Heart right ventricle (tissue), 16 donors: Measurements from ENCODE around the gene KCNJ15. TPM values are rescaled to one million over a fixed set of nuclear protein-coding genes. Genes with fewer than 3 reads are reported as not detected.

ENCODE experiments used
- ATAC-seq, 8 donors: fragments of 200-7000 bp; cut with Tn5 transposase; one replicate each; pipeline ENCODE4 v1.9.1; 2020; ENCODE audit warnings: mild to moderate bottlenecking in 8 of 8, moderate library complexity in 8 of 8, moderate number of reproducible peaks in 1 of 8
- DNase-seq, 2 donors: peaks; one replicate each; pipeline ENCODE4 v3.0.0-alpha.2; 2020
- H3K27ac ChIP-seq, 10 donors: fragments of 200-600 bp; sonication (generic) in 2 of 10; one replicate each; pipeline versions ENCODE4 v1.5.0 to v1.8.0; 2020 to 2022; ENCODE audit warnings: mild to moderate bottlenecking in 3 of 10
- H3K27me3 ChIP-seq, 7 donors: fragments of 200-600 bp; one replicate each; pipeline ENCODE4 v1.8.0; 2021 to 2022; ENCODE audit warnings: mild to moderate bottlenecking in 2 of 7
- H3K36me3 ChIP-seq, 9 donors: fragments of 200-600 bp; sonication (generic) in 1 of 9; one replicate each; pipeline versions ENCODE4 v1.5.0 to v1.8.0; 2020 to 2022; ENCODE audit warnings: mild to moderate bottlenecking in 2 of 9
- H3K4me1 ChIP-seq, 9 donors: fragments of 200-600 bp; sonication (generic) in 1 of 9; one replicate each; pipeline versions ENCODE4 v1.5.0 to v1.8.0; 2020 to 2022; ENCODE audit warnings: mild to moderate bottlenecking in 4 of 9
- H3K4me3 ChIP-seq, 10 donors: fragments of 200-600 bp; sonication (generic) in 2 of 10; one replicate each; pipeline versions ENCODE4 v1.5.0 to v1.8.0; 2020 to 2022; ENCODE audit warnings: mild to moderate bottlenecking in 7 of 10, moderate library complexity in 2 of 10
- H3K9me3 ChIP-seq, 11 donors: fragments of 200-600 bp in 10 of 11; sonication (generic) in 2 of 11; one replicate each; pipeline versions ENCODE4 v1.5.0 to v1.8.0; 2013 to 2022; ENCODE audit warnings: mild to moderate bottlenecking in 2 of 11, control low read depth in 1 of 11, moderate library complexity in 1 of 11
- CTCF ChIP-seq, 9 donors: fragments of 200-600 bp; sonication (generic) in 2 of 9; IDR thresholded peaks; one replicate each; pipeline versions ENCODE4 v1.5.0 to v1.8.0; 2021 to 2022; ENCODE audit warnings: antibody characterized with exemption in 9 of 9, mild to moderate bottlenecking in 5 of 9, moderate library complexity in 1 of 9
- WGBS, 2 donors: extraction: QIAGEN DNeasy Blood & Tissue Kit; methylation state at CpG; one replicate each; pipeline ENCODE4 v1.1.7; 2013; ENCODE audit warnings: inconsistent platforms in 1 of 2; 5-methylcytosine and 5-hydroxymethylcytosine counted together
- intact Hi-C, 10 donors: fragments of 100-400 bp; cut with DNase I; formaldehyde crosslinking; loops; one replicate each; pipeline versions ENCODE4 v1.11.1 to v1.14.2; 2022
- polyA plus RNA-seq, 2 donors: library from polyadenylated mRNA; stranded (reverse); fragments of 200-250 nt; gene quantifications; one replicate each; pipeline ENCODE4 v1.2.3, GENCODE V29; 2013
- total RNA-seq, 10 donors: library from RNA; stranded (reverse); fragmentation: NEBNext Ultra II Directional in 3 of 10; extraction: Animal tissue kit (Norgen Biotek cat#: 25700) in 3 of 10; gene quantifications; one replicate each; pipeline versions ENCODE4 v1.2.1 to v1.2.4, GENCODE V29; 2021 to 2023
- donor health status: Arrhythmogenic right ventricular cardiomyopathy.
- donor health status: ischemic (EF 13 %, LVEDD 7.1; RV severe dilation, severe dysfunction).
- donor health status: healthy with polysubstance abuse.
- donor health status: DM: no; HTN: yes; CAD: no.
- donor health status: DM: no; HTN: no; CAD: no.
- donor health status: ischemic (EF 25% LVEDD 6.9; RV normal size, moderate dysfunction).
- donor health status: ischemic (EF 25% LVEDD 5.7; RV mildly dilated, moderate dysfunction).
- donor health status: healthy.
- donor health status: DM: yes; HTN: yes; CAD: no.
- donor health status: Ischemic cardiomyopathy.
- donor health status: ischemic (EF 35%, LVEDD 5.7; RV mildly dilated, moderate dysfunction).
- donor health status: nonischemic (EF 11% LVEDD 7.7; RV severe dilation, severe dysfunction).
- donor health status: DM: yes; HTN: yes; CAD: no.
- donor health status: PGD.
- donor health status: ischemic (EF 29% LVEDD 5.4; RV normal size, mild dysfunction).
- donor health status: nonischemic (EF 23%, LVEDD 6.1; RV moderate dilation, normal function).

The KCNJ15 gene
- total and polyA plus RNA-seq, 12 donors, result 0.10 to 2.1 (median 0.47) TPM; not detected in 2

- no peak overlapping the region for H3K4me3 ChIP-seq
- no peaks in the 10 kb centered on the region for H3K36me3 ChIP-seq
- TF ChIP-seq CTCF (IDR thresholded peaks at IDR 0.05), result no peak
- ATAC-seq, result peak in 4 of 8 donors; percentile 31 to 88 (median 46)
- peaks cover 0 to 65% (median 0%) of the 10 kb centered on the region in 9 donors for H3K4me1 ChIP-seq
- intact Hi-C loops, result no loop called here
- H3K27me3 ChIP-seq, result no peaks in the 10 kb centered on the region
- no peak for DNase-seq
- H3K9me3 ChIP-seq, result no peaks in the 10 kb centered on the region
- peak overlapping the region in 2 of 10 donors; percentile 33 to 90 for H3K27ac ChIP-seq
- 61 to 72% methylated on average over 9 of the region's 9 CpGs for WGBS, 2 donors
Measured at GRCh38 chr21:38277501-38278131, 20.8 kb downstream of the KCNJ15 start.

GRCh38 chr21:38280454-38280853, 23.7 kb downstream of the KCNJ15 start:
- intact Hi-C loops, result no loop called here
- peaks cover 0 to 68% (median 0%) of the 10 kb centered on the region in 9 donors for H3K4me1 ChIP-seq
- H3K36me3 ChIP-seq, result no peaks in the 10 kb centered on the region
- no peak overlapping the region for H3K4me3 ChIP-seq
- no peaks in the 10 kb centered on the region for H3K27me3 ChIP-seq
- DNase-seq (no peak), ATAC-seq (no peak)
- peak overlapping the region in 1 of 10 donors; percentile 90 for H3K27ac ChIP-seq
- 83 to 95% methylated on average over 5 of the region's 5 CpGs for WGBS, 2 donors
- TF ChIP-seq CTCF (IDR thresholded peaks at IDR 0.05), result no peak
- no peaks in the 10 kb centered on the region for H3K9me3 ChIP-seq

GRCh38 chr21:38280867-38281266, 24.1 kb downstream of the KCNJ15 start:
- no peak for TF ChIP-seq CTCF (IDR thresholded peaks at IDR 0.05)
- Histone ChIP-seq H3K36me3 (no peaks in the 10 kb centered on the region), H3K9me3 (no peaks in the 10 kb centered on the region), H3K4me3 (no peak overlapping the region), H3K27ac (peak overlapping the region in 1 of 10 donors; percentile 90), H3K4me1 (peaks cover 0 to 68% (median 0%) of the 10 kb centered on the region in 9 donors), H3K27me3 (no peaks in the 10 kb centered on the region)
- no peak for DNase-seq
- intact Hi-C loops, result no loop called here
- 50 to 56% methylated on average over 6 of the region's 6 CpGs for WGBS, 2 donors
- ATAC-seq, result no peak

GRCh38 chr21:38282921-38283320, 26.1 kb downstream of the KCNJ15 start:
- WGBS, 2 donors, result 97% methylated on average over 3 of the region's 3 CpGs
- H3K4me3 ChIP-seq, result no peak overlapping the region
- intact Hi-C loops, result no loop called here

More at GRCh38 chr21:38282921-38283320, 26.1 kb downstream of the KCNJ15 start:
- Histone ChIP-seq H3K4me1 (peaks cover 0 to 64% (median 0%) of the 10 kb centered on the region in 9 donors), H3K36me3 (no peaks in the 10 kb centered on the region), H3K27ac (peak overlapping the region in 2 of 10 donors; percentile 36 to 90), H3K27me3 (no peaks in the 10 kb centered on the region), H3K9me3 (no peaks in the 10 kb centered on the region)
- TF ChIP-seq CTCF (IDR thresholded peaks at IDR 0.05), result no peak
- DNase-seq (no peak), ATAC-seq (peak in 2 of 8 donors; percentile 17 to 45)
